ENCODE measurements around the gene ANKHD1. TPM values are rescaled to one million over a fixed set of nuclear protein-coding genes. Genes with fewer than 3 reads are reported as not detected.

ANKHD1 gene
- polyA plus RNA-seq, 3 donors: 29.0 to 110 (median 43.6) TPM

GRCh38 chr5:140569197-140569596, 167.6 kb downstream of the ANKHD1 start:
- peak overlapping the region; percentile 72 to 83 for H3K27ac ChIP-seq (ENCODE audit: low read depth in 1 of 2, low read length in 2 of 2)
- peak overlapping the region; percentile 36 for H3K9ac ChIP-seq (ENCODE audit: insufficient read depth, low read length, poor library complexity, severe bottlenecking)
- no peaks in the 10 kb centered on the region for H3K9me3 ChIP-seq (replicated peaks in 1 of 2; ENCODE audit: control insufficient read depth in 1 of 2, insufficient read depth in 1 of 2, low read length in 2 of 2)
- peaks cover 21 to 49% of the 10 kb centered on the region in 2 donors for H3K36me3 ChIP-seq (replicated peaks in 1 of 2; ENCODE audit: control insufficient read depth in 1 of 2, insufficient read depth in 2 of 2, low read length in 2 of 2)
- Mint-ChIP-seq H3K27me3 (ENCODE audit: low read depth in 3 of 3) (peaks cover 0 to 2% (median 2%) of the 10 kb centered on the region in 3 donors), H3K27ac (peak overlapping the region; percentile 94 to 98 (median 98)), H3K4me1 (peaks cover 50% of the 10 kb centered on the region), H3K9me3 (peaks cover 0 to 2% (median 0%) of the 10 kb centered on the region in 7 donors), H3K36me3 (peaks cover 41 to 66% of the 10 kb centered on the region in 2 donors), H3K4me3 (peak overlapping the region; percentile 67 to 82)
- peak overlapping the region; percentile 30 for H2AFZ ChIP-seq (ENCODE audit: insufficient read depth, low read depth, low read length, poor library complexity, severe bottlenecking)
- H3K4me1 ChIP-seq (ENCODE audit: control insufficient read depth in 1 of 2, insufficient read depth in 2 of 2, low read length in 2 of 2): peaks cover 35 to 60% of the 10 kb centered on the region in 2 donors
- 8% methylated on average over 2 of the region's 4 CpGs for WGBS (ENCODE audit: insufficient coverage)
- TF ChIP-seq CTCF (IDR thresholded peaks at IDR 0.05): no peak
- H3K4me3 ChIP-seq (replicated peaks in 1 of 3; ENCODE audit: low read depth in 2 of 3, low read length in 3 of 3): peak overlapping the region in 1 of 3 experiments; percentile 41
- DNase-seq: peak in 2 of 3 donors; percentile 66 to 70
- intact Hi-C loops (cut with micrococcal nuclease): loop anchor here in 1 of 2 donors (10.0 kb wide), 1 partner anchor 146 kb away; no protein-coding TSS in a partner anchor
- peaks cover 32% of the 10 kb centered on the region for H3K79me2 ChIP-seq (ENCODE audit: insufficient read depth, low read length)
- H3K4me2 ChIP-seq (replicated peaks; ENCODE audit: extremely low read depth, low read length, poor library complexity, severe bottlenecking): peak overlapping the region; percentile 49
- no peaks in the 10 kb centered on the region for H4K20me1 ChIP-seq (ENCODE audit: insufficient read depth, low read length)
- no peaks in the 10 kb centered on the region for H3K27me3 ChIP-seq (ENCODE audit: control insufficient read depth in 2 of 2, insufficient read depth in 2 of 2, low read length in 2 of 2)

- H4K20me1 ChIP-seq (ENCODE audit: insufficient read depth, low read length): no peaks in the 10 kb centered on the region
- intact Hi-C loops (cut with micrococcal nuclease): no loop called here
- H3K9ac ChIP-seq (ENCODE audit: insufficient read depth, low read length, poor library complexity, severe bottlenecking): no peak overlapping the region
- no peak for TF ChIP-seq CTCF (IDR thresholded peaks at IDR 0.05)
- H3K27ac ChIP-seq (ENCODE audit: low read depth in 1 of 2, low read length in 2 of 2): peak overlapping the region; percentile 45 to 83
- Mint-ChIP-seq H3K27me3 (ENCODE audit: low read depth in 3 of 3) (peaks cover 2% of the 10 kb centered on the region in 3 donors), H3K4me3 (no peak overlapping the region), H3K36me3 (peaks cover 47 to 75% of the 10 kb centered on the region in 2 donors), H3K9me3 (peaks cover 0 to 2% (median 0%) of the 10 kb centered on the region in 7 donors), H3K27ac (peak overlapping the region; percentile 73 to 98 (median 97)), H3K4me1 (peaks cover 55% of the 10 kb centered on the region)
- no peak overlapping the region for H2AFZ ChIP-seq (ENCODE audit: insufficient read depth, low read depth, low read length, poor library complexity, severe bottlenecking)
- H3K4me2 ChIP-seq (replicated peaks; ENCODE audit: extremely low read depth, low read length, poor library complexity, severe bottlenecking): peak overlapping the region; percentile 49
- H3K36me3 ChIP-seq (replicated peaks in 1 of 2; ENCODE audit: control insufficient read depth in 1 of 2, insufficient read depth in 2 of 2, low read length in 2 of 2): peaks cover 22 to 57% of the 10 kb centered on the region in 2 donors
- 90% methylated on average over 4 of the region's 4 CpGs for WGBS (ENCODE audit: insufficient coverage)
- no peaks in the 10 kb centered on the region for H3K9me3 ChIP-seq (replicated peaks in 1 of 2; ENCODE audit: control insufficient read depth in 1 of 2, insufficient read depth in 1 of 2, low read length in 2 of 2)
- no peaks in the 10 kb centered on the region for H3K27me3 ChIP-seq (ENCODE audit: control insufficient read depth in 2 of 2, insufficient read depth in 2 of 2, low read length in 2 of 2)
- peak overlapping the region in 1 of 3 experiments; percentile 41 for H3K4me3 ChIP-seq (replicated peaks in 1 of 3; ENCODE audit: low read depth in 2 of 3, low read length in 3 of 3)
- peaks cover 33 to 64% of the 10 kb centered on the region in 2 donors for H3K4me1 ChIP-seq (ENCODE audit: control insufficient read depth in 1 of 2, insufficient read depth in 2 of 2, low read length in 2 of 2)
- H3K79me2 ChIP-seq (ENCODE audit: insufficient read depth, low read length): peaks cover 28% of the 10 kb centered on the region
- DNase-seq: no peak
Observed at GRCh38 chr5:140570058-140570457, 168.4 kb downstream of the ANKHD1 start.

All from CD14-positive monocyte (primary cell).